Measurements from ENCODE around the gene SLC41A2.

SLC41A2 gene

DNA sequence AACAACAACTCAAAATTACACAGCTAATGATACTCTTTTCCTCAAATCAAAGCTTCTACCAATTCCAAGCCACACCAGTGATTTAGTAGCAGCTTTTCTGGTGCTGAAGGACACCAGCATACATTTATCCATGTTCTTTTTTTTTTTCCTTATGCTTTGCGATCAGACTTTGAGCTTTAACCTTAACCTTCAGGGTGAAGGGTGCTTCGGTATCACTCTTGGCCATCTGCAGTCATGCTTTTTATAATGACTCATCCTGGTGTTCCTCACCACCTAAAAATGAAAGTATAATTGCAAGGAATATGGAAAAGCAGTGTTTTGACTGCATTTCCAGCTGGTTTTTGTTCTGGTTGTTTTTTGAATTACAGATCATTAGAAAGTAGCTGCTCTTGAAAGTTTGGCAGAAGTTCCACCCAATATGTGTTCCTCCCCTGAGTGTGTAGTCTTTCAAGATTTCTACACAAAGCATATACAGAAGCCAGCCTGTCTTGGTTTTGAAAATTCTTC is 1.3 kb upstream of the SLC41A2 start:
- TF ChIP-seq, protein P1, sequence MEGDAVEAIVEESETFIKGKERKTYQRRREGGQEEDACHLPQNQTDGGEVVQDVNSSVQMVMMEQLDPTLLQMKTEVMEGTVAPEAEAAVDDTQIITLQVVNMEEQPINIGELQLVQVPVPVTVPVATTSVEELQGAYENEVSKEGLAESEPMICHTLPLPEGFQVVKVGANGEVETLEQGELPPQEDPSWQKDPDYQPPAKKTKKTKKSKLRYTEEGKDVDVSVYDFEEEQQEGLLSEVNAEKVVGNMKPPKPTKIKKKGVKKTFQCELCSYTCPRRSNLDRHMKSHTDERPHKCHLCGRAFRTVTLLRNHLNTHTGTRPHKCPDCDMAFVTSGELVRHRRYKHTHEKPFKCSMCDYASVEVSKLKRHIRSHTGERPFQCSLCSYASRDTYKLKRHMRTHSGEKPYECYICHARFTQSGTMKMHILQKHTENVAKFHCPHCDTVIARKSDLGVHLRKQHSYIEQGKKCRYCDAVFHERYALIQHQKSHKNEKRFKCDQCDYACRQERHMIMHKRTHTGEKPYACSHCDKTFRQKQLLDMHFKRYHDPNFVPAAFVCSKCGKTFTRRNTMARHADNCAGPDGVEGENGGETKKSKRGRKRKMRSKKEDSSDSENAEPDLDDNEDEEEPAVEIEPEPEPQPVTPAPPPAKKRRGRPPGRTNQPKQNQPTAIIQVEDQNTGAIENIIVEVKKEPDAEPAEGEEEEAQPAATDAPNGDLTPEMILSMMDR (IDR thresholded peaks at IDR 0.05; ENCODE audit: low read depth, low read length, missing control alignments), result no peak
- Histone ChIP-seq H3K4me3 (ENCODE audit: low read depth, low read length) (no peak overlapping the region), H3K27ac (peak overlapping the region; percentile 90), H3K36me3 (replicated peaks) (no peaks in the 10 kb centered on the region), H3K27me3 (replicated peaks) (peaks cover 2% of the 10 kb centered on the region)
- DNase-seq, result peak; percentile 25
- in situ Hi-C loops (cut with HindIII; ENCODE audit: low pct_ligation_motif_present, low sequenced_read_pairs), result no loop called here

DNA sequence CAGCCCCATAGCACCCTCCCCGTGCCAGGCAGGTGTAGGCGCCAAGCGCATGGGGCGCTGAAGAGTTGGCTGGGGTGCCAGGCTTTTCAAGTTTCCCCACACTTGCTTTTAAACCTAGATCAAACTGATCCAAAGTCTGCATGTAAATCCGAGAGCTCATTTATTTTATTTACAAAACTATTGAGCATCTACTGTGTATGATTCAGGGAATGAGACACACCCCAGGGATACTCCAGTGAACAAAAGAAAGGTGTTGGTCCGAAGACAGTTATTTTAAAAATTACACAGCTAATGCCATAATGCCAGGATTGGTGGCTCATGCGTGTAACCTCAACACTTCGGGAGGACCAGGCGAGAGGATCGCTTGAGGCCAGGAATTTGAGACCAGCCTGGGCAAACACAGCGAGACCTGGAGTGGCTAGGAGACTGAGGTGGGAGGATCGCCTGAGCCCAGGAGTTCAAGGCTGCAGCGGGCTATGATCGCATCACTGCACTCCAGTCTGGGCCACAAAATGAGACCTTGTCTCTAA is 780 bp upstream of the SLC41A2 start:
- TF ChIP-seq, protein P1 (IDR thresholded peaks at IDR 0.05; ENCODE audit: low read depth, low read length, missing control alignments), result no peak
- in situ Hi-C loops (cut with HindIII; ENCODE audit: low pct_ligation_motif_present, low sequenced_read_pairs), result no loop called here
- Histone ChIP-seq H3K27me3 (replicated peaks) (no peaks in the 10 kb centered on the region), H3K4me3 (ENCODE audit: low read depth, low read length) (peak overlapping the region; percentile 80), H3K27ac (peak overlapping the region; percentile 90), H3K36me3 (replicated peaks) (no peaks in the 10 kb centered on the region)
- no peak for DNase-seq

DNA sequence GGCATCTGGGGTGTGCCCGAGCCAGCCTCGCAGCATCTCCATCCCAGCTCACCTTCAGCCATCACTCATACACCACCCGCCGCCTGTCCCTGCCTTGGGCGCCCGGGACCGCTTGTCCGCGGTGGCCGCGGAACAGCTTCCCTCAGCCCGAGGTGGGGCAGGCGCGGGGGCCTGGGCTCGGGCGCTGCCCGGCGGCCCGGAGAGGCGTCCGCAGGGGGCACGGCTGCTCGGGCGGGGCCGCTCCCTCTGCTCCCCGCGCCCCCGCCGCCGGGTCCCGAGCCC is 430 bp downstream of the SLC41A2 start:
- DNase-seq, result no peak

DNA sequence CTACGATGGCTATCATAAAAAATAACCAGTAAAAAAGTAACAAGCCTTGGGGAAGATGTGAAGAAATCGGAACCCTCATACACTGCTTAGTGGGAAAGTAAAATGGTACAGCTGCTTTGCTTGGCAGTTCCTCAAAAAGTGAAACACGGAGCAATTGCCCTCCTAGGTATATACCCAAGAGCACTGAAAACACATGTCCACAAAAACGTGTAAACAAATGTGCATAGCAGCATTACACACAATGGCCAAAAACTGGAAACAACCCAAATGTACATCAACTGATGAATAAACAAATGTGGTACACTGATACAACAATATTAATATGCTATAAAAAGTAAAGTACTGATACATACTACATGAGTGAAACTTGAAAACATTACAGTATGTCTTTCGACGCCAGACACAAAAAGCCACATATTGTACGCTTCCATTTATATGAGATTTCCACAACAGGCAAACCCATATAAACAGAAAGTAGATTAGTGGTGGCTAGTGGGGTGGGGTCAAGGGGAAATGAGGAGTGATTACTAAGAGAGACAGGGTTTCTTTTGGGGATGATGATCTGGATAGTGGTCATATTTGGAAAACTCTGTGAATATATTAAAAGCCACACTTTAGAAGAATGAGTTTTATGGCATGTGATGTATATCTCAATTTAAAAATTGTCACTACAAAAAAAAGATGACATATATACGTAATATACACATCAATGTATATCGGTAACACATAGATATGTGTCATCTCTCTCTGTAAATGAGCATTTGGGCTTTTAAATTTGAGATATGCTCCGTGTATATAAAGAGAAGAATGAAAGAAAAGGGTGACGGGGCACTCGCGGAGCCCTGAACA is 996 bp downstream of the SLC41A2 start:
- TF ChIP-seq, protein P1 (IDR thresholded peaks at IDR 0.05; ENCODE audit: low read depth, low read length, missing control alignments), result no peak

More for the DNA sequence above, 430 bp downstream of the SLC41A2 start:
- peak overlapping the region; percentile 80 for H3K4me3 ChIP-seq (ENCODE audit: low read depth, low read length)
- H3K36me3 ChIP-seq (replicated peaks), result no peaks in the 10 kb centered on the region
- H3K27ac ChIP-seq, result no peak overlapping the region
- TF ChIP-seq, protein P1 (IDR thresholded peaks at IDR 0.05; ENCODE audit: low read depth, low read length, missing control alignments), result no peak
- no peaks in the 10 kb centered on the region for H3K27me3 ChIP-seq (replicated peaks)
- in situ Hi-C loops (cut with HindIII; ENCODE audit: low pct_ligation_motif_present, low sequenced_read_pairs), result no loop called here

DNA sequence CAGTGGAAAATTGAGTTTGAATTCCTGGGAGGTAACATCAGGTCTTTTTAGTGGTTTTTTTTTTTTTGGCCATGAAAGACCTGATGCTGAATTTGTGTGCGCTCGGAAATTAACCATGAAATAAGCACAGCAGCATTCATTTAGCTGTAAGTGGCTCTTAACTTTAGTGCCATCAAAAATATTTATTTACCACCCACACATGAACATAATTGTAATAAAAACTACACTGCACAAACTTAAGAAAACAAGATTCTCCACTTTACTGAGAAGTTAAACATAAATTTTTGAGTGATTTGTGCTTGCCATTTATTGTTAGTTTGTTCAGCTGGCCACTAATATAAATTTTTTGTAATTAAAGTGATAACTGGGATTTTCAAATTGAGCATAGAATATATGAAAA is 2.4 kb downstream of the SLC41A2 start:
- DNase-seq, result no peak
- in situ Hi-C loops (cut with HindIII; ENCODE audit: low pct_ligation_motif_present, low sequenced_read_pairs), result no loop called here
- no peak overlapping the region for H3K27ac ChIP-seq

More for the DNA sequence above, 996 bp downstream of the SLC41A2 start:
- Histone ChIP-seq H3K4me3 (ENCODE audit: low read depth, low read length) (peak overlapping the region; percentile 80), H3K27ac (no peak overlapping the region), H3K36me3 (replicated peaks) (no peaks in the 10 kb centered on the region), H3K27me3 (replicated peaks) (no peaks in the 10 kb centered on the region)
- no peak for DNase-seq
- in situ Hi-C loops (cut with HindIII; ENCODE audit: low pct_ligation_motif_present, low sequenced_read_pairs), result no loop called here

More for the DNA sequence above, 2.4 kb downstream of the SLC41A2 start:
- Histone ChIP-seq H3K4me3 (ENCODE audit: low read depth, low read length) (no peak overlapping the region), H3K36me3 (replicated peaks) (no peaks in the 10 kb centered on the region), H3K27me3 (replicated peaks) (no peaks in the 10 kb centered on the region)
- TF ChIP-seq, protein P1 (IDR thresholded peaks at IDR 0.05; ENCODE audit: low read depth, low read length, missing control alignments), result no peak
